Right atrium auricular region (tissue), 2 donors: ENCODE data around the gene PRRT4. TPM values are rescaled to one million over a fixed set of nuclear protein-coding genes. Genes with fewer than 3 reads are reported as not detected.

Source experiments
- DNase-seq: peaks from one replicate; pipeline ENCODE4 v3.0.0-alpha.2; 2019; ENCODE audit warnings: low spot score
- H3K27ac ChIP-seq, 2 donors: fragments of 200-600 bp; sonication (generic); 1 replicate in 1 of 2; 2 replicates in 1 of 2; pipeline ENCODE4 v1.5.1; 2016 to 2019
- H3K27me3 ChIP-seq, 2 donors: fragments of 200-600 bp; sonication (generic); one replicate each; pipeline versions ENCODE4 v1.5.1 to v1.6.0; 2017 to 2019
- H3K36me3 ChIP-seq: fragments of 200-600 bp; sonication (generic); one replicate; pipeline ENCODE4 v1.5.1; 2016
- H3K4me1 ChIP-seq, 2 donors: fragments of 200-600 bp; sonication (generic); one replicate each; pipeline versions ENCODE4 v1.5.1 to v1.6.0; 2017 to 2019
- H3K4me3 ChIP-seq, 2 donors: fragments of 200-600 bp; sonication (generic); 1 replicate in 1 of 2; 2 replicates in 1 of 2; pipeline ENCODE4 v1.5.1; 2017 to 2019; ENCODE audit warnings: mild to moderate bottlenecking in 1 of 2, moderate library complexity in 1 of 2
- H3K9me3 ChIP-seq, 2 donors: fragments of 200-600 bp; sonication (generic); one replicate each; pipeline ENCODE4 v1.5.1; 2019
- total RNA-seq, 2 donors: library from RNA; depleted of rRNA; stranded (reverse); fragments of >200 nt; gene quantifications; one replicate each; pipeline ENCODE4 v1.1.0, GENCODE V29; 2016
- TF ChIP-seq, protein P1 (sequence below), 2 donors: fragments of 200-600 bp; sonication (generic); IDR thresholded peaks; one replicate each; pipeline ENCODE4 v1.5.1; 2019; ENCODE audit warnings: antibody characterized with exemption in 2 of 2

Gene PRRT4
- total RNA-seq, 2 donors from 2014 or later: 0.37 to 1.1 TPM

DNA sequence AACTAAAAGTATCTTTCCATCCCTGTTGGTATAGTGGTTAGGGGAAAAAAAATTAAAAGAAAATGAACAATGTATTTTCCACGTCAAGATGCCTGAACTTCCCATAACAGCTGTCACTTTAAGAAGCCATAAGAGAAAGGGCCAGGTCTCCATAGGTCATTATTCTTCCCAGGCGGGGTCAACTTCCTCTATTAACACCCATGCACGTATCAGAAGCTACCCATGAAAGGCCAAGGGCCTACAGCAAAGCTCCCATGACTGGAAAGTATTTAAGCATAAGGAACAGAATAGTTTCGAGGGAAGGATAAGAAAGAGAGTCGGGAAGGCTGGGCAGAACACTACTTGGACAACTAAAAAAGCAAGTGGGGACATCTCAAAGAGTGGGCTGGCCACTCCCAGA is 57.8 kb downstream of the PRRT4 start:
- H3K4me3 ChIP-seq: no peak overlapping the region
- DNase-seq: no peak
- H3K4me1 ChIP-seq: peaks cover 0 to 5% of the 10 kb centered on the region in 2 donors
- no peak overlapping the region for H3K27ac ChIP-seq
- peaks cover 40% of the 10 kb centered on the region for H3K36me3 ChIP-seq
- H3K9me3 ChIP-seq: no peaks in the 10 kb centered on the region
- TF ChIP-seq, protein P1, sequence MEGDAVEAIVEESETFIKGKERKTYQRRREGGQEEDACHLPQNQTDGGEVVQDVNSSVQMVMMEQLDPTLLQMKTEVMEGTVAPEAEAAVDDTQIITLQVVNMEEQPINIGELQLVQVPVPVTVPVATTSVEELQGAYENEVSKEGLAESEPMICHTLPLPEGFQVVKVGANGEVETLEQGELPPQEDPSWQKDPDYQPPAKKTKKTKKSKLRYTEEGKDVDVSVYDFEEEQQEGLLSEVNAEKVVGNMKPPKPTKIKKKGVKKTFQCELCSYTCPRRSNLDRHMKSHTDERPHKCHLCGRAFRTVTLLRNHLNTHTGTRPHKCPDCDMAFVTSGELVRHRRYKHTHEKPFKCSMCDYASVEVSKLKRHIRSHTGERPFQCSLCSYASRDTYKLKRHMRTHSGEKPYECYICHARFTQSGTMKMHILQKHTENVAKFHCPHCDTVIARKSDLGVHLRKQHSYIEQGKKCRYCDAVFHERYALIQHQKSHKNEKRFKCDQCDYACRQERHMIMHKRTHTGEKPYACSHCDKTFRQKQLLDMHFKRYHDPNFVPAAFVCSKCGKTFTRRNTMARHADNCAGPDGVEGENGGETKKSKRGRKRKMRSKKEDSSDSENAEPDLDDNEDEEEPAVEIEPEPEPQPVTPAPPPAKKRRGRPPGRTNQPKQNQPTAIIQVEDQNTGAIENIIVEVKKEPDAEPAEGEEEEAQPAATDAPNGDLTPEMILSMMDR (IDR thresholded peaks at IDR 0.05): no peak
- H3K27me3 ChIP-seq: no peaks in the 10 kb centered on the region

DNA sequence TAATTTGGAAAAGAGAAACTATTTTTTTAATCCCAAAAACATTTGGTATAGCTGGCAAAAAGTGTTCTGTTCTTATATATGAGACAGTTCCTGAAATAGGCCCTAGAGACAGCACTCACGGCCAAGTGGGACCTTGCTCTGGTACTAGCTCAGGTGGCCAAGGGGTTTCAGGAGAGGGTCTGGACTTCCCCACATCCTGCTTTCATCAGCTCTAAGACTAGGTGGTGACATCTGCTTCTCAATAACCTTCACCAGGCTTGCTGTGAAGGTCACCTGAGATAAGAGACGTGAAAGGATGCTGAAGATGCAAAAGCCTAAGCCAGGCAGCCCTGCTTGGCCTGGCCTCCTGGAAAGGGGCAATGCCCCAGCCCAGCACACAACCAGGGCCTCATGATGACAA is 58.4 kb downstream of the PRRT4 start:
- no peak for DNase-seq
- H3K4me3 ChIP-seq: no peak overlapping the region
- TF ChIP-seq, protein P1 (IDR thresholded peaks at IDR 0.05): no peak
- peaks cover 35% of the 10 kb centered on the region for H3K36me3 ChIP-seq
- H3K4me1 ChIP-seq: peaks cover 0 to 5% of the 10 kb centered on the region in 2 donors
- no peak overlapping the region for H3K27ac ChIP-seq
- no peaks in the 10 kb centered on the region for H3K27me3 ChIP-seq
- no peaks in the 10 kb centered on the region for H3K9me3 ChIP-seq

DNA sequence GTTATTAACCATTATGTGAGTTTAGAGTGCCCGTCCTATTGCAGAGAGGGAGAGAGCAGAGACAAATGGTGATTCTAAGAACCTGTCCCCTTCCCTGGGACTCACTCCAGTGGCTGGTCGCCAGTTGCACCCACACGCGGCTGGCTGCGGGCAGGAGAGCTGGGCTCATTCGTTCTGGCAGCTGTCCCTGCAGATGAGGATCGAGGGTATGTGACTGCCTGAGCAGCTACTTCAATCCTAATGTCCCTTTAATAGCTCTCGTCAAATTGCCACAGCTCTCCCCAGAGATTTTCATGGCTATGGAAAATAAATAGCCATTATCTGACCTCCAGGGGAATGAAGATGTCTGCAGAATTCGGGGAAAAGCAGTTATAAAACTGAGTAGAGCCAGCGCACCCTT is 59.4 kb downstream of the PRRT4 start:
- no peak overlapping the region for H3K27ac ChIP-seq
- peaks cover 0 to 5% of the 10 kb centered on the region in 2 donors for H3K4me1 ChIP-seq
- H3K4me3 ChIP-seq: no peak overlapping the region
- no peaks in the 10 kb centered on the region for H3K9me3 ChIP-seq
- TF ChIP-seq, protein P1 (IDR thresholded peaks at IDR 0.05): no peak
- peaks cover 27% of the 10 kb centered on the region for H3K36me3 ChIP-seq
- DNase-seq: no peak
- no peaks in the 10 kb centered on the region for H3K27me3 ChIP-seq

Other genes with a start within 250 kb of the PRRT4 start
- gene LEP, start 120.4 kb downstream of the PRRT4 start, total RNA-seq: 1 to 10 TPM in 1 of 2 donors, under 1 TPM in 1; 0.22 to 2.2 TPM
- gene RBM28, start 17.8 kb downstream of the PRRT4 start, total RNA-seq: 10 to 100 TPM; 12.7 to 15.1 TPM
- 10 to 100 TPM; 17.4 to 27.4 TPM for gene IMPDH1, start 48.3 kb upstream of the PRRT4 start, total RNA-seq
- 1 to 10 TPM; 4.2 to 7.4 TPM for gene HILPDA, start 94.2 kb upstream of the PRRT4 start, total RNA-seq
- gene METTL2B, start 115.1 kb upstream of the PRRT4 start, total RNA-seq: 10 to 100 TPM; 13.3 to 14.4 TPM